Measurements from ENCODE around the gene TMEM53.
A peak's percentile ranks its signal among the peaks of the same experiment; 100 is the strongest.

TMEM53 gene

DNA sequence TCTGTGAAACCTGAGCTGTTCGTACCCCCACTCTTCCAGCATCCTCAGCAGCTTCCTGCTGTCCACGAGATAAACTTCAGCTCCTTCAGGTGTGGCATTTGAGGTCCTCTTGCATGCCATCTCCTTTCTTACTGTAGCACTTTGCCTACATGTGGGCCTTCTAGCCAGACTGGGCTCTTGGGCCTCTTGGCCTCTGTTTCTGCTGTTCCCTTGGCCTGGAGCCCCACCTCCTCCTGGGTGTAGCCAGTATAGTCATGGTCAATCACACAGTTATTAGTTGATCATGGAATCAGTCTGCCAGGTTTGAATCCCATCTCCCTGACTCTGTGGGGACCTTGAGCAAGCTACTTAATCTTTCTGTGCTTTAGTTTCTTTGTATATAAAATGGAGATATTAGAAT is 26.4 kb downstream of the TMEM53 start:
- DNase-seq (ENCODE audit: low read depth in 2 of 2): no peak

DNA sequence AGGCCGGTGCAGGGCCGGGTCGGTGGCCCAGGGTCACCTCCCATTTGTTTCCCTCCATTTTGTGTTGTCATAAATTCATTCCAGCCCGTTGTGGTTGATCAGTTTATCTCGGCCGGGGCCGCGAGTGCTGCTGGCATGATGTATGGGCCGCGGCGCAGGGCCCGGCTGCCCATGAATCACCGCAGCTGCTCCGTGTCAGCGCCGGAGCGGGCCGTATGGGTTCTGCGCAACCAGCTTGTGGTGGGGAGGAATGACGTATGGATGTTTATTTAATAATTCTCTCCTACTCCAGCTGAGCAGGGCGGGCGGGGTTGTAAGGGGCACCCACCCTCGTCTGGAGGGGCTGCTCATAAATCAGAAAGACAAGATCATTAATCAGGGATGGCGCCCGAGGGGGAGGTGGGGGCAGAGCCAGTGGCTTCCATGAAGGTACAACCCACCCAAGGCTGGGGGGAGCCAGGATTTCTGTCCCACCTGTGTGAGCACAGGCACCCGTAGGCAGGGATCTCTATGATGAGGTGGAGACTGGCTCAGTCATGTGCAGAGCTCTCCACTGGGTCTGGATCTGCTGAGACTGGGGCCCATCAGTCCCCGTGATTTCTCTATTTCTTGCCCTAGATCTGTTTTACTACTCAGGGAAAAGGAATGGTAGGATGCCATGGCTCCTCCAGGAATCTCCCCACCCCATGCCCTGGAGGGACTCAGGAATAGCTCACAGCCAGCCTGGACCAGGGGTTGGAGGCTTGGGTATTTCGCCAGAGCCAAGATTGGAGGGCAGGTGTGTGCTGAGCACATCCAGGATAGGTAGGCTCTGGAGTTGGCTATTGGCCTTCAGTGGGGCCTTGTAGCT is 27.8 kb downstream of the TMEM53 start:
- no peak for DNase-seq (ENCODE audit: low read depth in 2 of 2)

DNA sequence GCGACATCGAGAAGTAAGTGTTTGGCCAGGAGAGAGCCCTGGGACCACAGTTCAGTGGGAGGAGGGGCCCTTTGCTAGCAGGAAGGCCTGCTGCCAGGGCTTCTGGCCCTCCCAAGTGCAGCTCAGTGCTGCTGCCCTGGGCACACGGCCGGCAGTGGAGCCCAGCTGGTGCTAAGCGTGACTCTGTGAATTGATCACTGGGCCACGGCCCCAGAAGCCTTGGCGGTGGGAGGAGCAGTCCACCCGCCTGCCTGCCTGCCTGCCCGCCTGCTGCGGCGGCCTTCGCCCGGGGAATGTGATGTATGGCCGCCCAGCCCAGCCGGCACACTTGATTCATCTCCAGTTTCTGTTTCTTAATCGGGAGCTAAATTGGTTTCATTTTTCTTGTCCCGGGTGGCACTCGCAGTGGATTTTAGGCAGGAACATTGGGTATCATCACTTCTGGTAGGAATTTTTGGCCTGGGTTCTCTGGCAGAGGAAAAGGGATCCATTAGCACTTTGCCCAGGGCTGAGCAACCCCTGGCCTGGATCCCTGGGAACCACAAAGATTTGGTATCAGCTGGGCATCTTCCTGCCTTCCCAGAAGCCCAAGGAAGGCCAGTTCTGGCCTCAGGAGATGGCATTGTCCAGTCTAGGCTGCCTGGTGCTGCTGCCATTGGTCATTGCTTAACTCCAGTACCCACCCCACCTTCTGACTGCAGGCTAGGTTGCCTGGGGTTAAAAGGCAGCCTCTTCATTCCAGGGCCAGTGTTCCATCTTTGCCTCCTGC is 28.6 kb downstream of the TMEM53 start:
- DNase-seq (ENCODE audit: low read depth in 2 of 2): no peak

DNA sequence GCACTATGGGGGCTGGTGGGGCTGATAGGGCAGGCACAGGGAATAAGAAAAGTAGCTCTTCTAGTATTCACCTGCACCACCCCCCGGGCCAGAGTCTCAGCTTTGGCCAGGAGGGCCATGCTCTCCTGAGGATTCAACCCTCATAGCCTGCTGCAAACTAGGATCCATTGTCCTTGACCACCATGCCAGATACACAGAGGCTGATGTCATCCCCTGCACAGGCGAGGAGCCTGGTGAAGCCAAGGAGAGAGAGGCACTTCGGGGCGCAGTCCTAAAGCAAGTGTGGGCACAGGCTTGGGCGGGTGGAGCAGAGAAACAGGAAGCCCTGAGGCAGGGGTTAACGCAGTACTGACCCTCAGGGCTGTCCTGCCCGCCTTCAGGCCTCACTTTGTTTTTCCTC is 29.5 kb downstream of the TMEM53 start:
- DNase-seq (ENCODE audit: low read depth in 2 of 2): no peak

DNA sequence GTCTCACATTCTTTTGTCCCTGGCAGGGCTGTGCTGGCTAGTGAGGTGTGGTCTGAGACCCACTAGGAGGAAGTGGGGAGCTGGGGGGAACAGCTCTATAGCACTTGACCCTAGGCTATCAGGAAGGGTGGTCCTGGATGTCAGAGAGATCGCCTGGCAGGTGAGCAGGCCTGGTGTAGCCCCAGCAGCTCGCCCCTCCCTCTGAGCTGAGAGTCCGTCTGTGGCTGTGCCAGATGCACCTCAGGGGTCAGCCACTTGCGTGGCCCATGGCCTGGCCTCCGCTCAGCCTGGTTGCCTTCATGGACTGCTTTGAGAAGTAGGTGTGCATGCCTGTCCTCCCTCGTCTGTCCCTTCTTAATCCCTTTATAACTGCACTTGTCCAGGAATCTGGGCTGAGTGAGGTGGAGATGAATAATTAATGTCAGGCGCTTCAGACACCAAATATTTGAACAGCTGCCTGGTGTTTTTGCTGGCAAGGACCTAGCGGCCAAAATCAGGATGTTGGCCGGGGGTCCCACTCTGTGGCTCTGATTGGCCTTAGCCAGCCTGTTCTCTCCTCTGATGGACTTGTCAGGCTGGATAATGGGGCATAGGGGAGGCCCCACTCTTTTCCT is 30.5 kb downstream of the TMEM53 start:
- no peak for DNase-seq (ENCODE audit: low read depth in 2 of 2)

DNA sequence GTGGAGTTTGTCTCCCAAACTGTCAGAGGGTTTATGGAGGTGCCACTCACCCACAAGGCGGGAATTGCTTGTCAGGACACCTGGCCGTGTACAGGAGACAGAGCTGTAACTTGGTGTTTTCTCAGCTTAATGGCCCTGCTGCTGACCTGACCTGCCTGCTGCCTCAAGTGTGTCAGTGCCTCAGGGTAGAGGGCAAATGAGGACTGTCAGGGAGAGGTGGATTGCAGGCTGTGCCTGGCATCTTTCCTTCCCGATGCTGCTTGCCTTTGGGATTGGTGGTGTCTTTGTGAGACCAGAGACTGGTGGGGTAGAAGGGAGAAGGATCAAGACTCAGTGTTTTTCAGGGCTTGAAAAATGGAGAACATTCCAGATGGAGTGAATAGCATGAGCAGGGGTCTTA is 31.4 kb downstream of the TMEM53 start:
- DNase-seq (ENCODE audit: low read depth in 2 of 2): no peak

DNA sequence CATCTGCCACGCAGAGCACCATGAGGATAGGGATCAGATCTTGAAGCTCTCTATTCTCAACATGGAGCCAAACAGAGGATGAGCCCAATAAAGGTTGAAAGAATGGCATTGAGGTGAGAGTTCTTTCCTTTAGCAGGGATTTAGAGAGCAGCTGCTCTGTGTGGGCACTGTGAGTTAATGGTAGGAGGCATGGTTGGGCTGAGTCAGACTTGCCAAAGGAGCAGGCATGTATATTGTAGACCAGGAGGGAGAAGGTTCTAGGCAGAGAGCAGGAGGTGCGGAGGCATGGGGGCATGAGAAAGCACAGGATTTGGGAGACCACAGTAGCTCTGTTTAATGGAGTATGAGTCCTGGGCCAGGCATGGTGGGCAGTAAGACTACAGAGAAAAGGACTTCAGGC is 32.0 kb downstream of the TMEM53 start:
- DNase-seq (ENCODE audit: low read depth in 2 of 2): no peak

DNA sequence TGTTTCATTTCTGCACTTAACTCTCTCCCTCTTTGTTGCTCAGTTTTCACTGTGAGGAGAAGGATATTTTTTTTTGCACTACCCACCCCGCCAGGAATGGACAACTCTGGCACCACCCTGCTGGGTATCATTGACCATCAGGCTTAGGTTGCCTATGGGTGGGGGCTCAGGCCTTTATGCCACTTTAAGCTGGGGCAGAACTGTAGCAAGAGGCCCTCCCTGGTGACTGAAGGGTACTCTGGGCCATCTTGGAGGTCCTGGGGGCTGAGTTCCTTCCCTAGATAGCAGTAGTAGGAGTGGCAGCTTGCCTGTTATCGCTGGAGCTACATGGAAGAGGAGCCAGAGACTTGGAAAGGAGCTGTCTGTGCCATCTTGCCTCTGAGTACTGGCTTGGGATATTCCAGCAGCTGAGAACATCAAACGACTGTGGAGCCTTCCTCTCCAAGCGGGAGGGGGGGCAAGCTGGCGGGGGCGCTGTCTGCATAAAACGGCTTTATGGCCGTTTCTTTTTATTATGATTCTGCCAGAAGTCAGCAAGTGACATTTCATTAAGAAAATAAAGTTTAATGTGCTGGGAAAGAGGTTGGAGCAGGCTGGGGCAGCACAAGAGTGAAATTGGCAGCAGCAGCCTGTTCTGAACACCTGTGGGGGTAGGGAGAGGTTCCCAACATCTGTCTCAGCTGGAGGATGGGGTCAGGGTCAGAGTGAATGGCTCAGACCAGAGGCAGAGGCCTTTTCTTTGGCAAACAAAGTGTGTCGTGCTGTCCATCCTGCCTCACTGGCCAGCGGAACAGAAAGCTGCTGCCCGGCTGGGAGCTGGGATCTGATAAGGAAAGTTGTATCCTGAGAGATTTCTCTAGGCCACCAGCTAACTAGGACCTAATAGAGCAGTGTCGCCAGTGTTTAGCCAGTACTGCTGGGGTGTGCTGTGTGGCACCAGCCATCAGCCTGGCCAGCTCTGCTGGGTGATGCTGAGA is 32.9 kb downstream of the TMEM53 start:
- DNase-seq (ENCODE audit: low read depth in 2 of 2): no peak

DNA sequence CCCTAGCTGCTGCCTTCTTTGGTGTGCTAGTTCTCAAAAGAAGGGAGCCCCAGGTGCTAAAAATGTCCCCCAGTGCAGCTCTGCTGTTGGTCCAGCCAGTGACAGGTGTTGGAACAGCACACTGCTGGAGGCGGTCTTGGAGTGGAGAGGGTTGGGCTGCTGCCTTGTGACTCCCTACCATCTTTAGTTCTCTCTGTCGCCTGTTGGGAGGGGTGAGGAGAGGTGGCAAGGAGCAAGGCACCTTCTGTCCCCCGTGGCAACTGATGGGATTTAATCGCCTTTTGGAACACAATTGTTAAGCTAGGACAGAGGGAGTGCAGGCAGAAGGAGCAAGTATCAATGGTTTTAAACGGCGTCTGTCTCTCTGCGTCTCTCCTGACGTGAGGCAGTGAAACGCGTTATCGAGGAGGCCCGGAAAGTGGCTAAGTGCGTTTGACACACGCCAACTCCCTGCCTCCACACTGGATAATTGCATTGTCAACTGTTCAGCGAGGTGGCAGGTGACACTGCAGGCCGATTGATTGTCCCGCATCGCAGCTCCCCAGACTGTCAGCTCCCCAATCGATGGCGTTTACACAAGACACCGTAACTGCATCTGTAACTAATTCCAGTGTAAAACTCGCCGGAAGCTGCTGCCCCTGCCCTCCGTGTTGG is 34.0 kb downstream of the TMEM53 start:
- DNase-seq (ENCODE audit: low read depth in 2 of 2): no peak

DNA sequence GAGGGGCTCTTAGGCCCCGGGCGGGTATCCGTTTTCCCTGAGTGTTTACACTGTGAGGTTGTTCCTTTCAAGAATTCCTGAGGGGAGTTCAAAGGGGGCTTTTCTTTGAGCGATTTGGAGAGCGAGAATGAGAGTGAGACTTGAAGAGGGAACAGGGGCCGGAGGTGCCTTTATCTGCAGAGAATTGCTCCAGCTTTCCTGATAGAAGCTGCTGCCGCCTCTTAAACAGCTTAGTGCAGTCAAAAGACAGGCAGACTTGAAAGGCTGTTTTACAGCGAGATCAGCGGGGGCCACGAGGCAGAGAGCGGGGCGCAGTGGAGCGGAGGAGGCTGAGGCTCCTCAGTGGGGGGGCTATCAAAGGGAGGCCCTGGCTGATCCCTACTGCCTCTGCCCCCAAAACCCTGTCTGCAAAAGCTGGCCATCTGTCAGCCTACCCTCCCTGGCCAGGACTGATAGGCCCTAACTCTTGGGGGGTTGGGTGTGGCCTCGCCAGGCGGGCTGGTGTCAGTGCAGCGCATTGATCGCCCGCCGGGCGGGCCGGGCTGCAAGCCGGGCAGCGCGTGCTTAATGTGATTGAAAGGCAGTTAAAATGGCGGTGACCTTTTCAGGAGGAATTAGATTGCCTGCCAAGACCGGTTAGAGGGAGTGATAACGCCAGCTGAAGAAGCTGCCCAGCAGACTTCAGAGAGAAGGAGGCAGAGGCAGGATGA is 36.4 kb downstream of the TMEM53 start:
- DNase-seq (ENCODE audit: low read depth in 2 of 2): no peak

DNA sequence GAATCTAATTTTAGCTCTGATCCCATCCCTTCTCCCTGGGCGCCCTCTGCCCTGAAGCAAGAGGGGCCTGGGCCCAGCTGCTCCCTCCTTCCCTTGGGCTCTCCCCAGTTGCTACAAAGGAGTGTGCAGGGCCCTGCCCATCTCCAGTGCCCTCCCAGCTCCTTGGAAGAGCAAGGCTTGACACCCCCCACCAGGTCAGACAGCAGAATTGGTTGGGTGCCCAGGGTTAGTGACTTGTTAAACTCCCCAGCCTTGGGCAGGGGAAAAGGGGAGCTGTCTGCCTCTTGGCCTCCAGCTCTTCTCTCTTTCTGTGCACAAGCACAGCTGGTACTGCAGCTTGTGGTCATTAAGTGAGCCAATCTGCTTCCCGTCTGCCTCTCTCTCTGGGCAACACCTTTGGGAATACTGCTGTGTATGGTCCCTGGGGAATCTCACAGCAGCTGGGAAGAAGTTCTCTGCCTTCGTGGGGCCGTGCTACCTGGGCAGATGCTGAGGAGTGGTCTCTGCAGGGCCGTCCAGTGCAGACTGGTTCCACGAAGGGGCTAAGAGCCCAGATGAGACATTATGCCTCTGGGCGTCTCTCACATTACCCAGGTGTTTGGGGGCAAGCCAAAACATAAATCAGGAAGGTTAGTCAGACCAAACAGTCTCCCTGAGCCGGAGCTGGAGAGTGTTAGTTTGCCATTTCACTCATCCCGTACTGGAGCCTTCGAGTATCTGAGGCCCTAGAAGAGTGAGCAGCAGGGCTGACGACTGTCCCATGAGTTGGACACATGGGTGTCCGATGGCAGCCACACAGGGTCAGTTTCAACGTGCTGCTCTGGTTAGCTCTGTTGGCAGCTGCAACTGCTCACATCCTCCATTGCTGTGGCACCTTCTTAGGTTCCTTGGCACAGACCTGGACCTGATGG is 37.3 kb downstream of the TMEM53 start:
- DNase-seq (ENCODE audit: low read depth in 2 of 2): no peak

DNA sequence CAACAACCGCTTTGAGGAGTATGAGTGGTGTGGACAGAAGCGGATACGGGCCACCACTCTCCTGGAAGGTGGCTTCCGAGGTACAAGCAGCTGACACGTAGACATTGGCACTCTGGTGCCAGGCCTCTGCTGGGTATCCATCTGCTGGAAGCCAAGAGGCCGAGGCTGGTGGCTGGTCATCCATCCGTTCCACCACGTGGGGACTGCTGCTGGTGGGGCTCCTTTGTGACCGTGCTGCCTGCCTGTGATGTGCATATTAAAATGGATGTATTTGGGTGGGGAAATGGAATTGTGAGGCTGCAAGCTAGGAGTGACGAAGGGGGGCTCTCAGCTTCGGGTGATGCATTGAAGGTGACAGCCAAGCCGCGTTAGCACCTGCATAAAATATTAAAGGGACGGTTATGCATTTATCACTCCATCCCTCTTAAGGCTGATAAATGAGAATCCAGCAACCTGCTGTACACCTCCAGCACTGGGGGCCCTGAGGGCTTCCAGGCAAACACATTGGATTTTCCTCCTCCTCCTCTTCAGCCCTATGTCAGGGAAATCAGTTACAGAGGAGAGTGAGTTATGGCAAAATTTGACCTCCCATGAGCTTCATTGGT is 38.1 kb downstream of the TMEM53 start:
- no peak for DNase-seq (ENCODE audit: low read depth in 2 of 2)

DNA sequence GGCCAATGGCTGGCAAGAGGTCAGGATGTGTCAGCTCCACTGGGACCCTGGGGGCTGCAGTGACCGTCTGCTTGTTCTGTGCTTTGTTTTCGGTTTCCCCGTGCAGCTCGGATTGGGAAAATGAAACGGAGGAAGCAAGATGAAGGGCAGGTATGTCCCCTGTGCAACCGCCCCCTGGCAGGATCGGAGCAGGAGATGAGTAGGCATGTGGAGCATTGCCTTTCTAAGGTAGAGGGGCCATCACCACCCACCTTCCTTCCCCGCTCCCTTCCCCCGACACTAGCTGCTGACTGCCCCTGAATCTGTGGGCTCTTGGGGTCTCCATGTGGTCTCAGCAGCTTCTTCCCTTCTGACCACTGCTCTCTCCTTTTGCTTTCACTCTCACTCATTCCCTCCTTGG is 38.8 kb downstream of the TMEM53 start:
- no peak for DNase-seq (ENCODE audit: low read depth in 2 of 2)

DNA sequence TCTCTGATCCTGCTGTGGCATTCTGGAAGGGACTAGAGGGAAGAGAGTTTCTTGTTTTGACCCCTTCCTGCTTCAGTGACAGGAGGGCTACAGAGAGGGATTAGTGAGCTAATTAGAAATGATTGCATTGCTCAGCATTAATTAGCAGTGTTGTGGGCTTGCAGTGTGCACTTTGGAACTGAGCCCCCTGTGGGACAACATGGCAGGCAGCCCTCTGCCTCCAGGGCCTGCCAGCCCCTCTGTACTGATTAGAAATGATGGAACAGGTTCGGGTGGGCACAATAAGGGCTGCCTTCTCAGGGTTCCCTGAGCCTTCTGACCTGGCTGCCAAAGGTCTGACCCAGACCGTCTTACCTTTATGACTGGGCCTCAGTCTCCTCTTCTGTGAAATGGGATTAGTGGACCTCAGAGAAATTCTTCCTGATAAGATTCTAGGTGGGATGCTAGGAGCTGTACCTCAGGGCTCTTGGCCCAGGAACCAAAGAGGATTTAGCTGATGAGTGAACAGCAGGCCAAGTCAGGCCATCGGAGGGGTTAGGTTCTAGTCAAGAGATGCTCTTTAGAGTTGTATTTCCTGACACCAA is 39.6 kb downstream of the TMEM53 start:
- DNase-seq (ENCODE audit: low read depth in 2 of 2): no peak

DNA sequence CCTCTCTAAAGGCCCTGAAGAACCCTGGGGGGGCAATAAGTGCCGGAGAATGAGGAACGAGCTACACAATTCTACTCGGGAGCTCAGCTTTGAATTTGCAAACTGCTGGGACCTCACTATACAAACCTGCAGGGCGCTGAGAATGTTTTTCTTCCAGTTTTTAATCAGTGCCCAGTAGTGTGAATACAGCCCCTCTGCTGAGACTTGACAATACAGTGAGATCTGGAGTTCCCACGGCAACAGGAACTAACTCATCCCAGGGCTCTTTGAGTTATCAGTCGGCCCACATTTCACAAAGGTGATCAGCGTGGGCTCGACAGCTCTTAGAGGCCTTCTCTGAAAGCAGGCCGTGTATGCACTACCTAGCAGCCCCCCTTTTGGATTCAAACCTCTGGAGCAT is 41.7 kb downstream of the TMEM53 start:
- no peak for DNase-seq (ENCODE audit: low read depth in 2 of 2)

DNA sequence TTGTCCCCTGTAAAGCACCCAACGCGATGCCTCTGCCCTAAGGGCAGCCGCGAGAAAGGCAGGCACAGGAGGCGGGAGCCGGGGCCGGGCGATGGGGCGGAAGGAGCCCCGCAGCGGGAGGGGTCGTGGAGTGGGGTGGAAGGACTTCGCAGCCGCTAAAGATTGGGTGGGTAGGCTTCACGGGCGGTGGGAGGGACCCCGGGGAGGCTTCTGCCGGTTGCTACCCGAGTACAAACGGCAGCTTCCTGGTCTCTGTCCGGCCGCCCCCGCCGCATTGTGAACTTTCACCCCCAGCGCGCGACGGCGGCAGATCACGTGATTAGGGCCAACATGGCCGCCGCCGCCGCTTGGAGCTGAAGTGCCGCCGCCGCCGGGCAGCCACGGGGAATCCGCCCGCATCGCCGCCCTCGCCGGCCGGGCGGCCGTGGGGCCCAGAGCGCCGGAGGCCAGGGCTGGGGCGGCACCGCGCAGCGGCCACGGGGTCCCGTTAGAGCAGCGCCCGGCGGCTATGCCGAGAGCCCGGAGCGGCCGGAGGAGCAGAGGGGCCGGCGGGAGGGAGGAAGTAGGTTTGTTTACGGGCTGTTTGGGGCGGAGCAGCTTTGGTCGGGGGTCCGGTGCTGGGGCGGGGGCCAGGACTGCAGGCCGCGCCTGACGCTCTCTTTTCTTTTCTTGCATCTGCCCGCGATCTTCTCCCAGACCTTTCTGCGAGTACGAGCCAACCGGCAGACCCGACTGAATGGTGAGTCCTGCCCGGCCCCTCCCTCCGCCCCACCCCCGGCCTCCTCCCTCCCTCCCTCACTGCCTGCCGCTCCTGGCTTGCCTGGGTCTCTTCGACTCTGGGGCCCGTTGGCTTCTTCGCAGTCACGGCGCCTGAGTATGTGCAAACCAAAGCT is 42.4 kb downstream of the TMEM53 start:
- peak; percentile 89 to 90 for DNase-seq (ENCODE audit: low read depth in 2 of 2)

DNA sequence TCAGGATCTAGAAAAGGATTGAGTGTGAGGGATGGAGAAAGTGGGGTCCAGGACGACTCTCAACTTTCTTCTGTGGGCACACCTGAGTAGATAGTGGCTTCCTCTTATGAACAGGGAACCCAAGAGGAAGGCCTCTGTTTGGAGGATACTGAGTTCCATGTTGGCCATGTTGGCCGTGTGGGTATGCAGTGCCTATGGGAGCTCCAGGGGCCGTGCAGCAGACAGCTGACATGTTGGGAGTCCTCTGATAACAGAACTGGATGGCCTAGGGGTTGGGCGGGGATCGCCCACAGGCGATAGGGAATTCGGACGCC is 43.0 kb downstream of the TMEM53 start:
- no peak for DNase-seq (ENCODE audit: low read depth in 2 of 2)

DNA sequence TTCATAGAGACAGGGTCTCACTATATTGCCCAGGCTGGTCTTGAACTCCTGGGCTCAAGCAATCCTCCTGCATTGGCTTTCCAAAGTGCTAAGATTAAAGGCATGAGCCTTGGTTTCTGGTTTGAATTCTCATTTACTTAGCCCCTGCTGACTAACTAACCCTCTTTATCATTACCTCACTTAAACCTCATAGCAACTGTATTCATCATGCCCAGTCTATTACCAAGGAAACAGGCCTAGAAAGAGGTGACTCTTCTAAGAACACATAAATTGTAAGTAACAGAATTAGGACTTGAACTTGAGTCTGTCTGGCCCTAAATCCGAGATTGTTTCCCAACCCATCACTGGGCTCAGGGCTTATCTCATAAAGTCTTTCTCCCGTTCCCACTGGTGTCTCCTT is 44.2 kb downstream of the TMEM53 start:
- no peak for DNase-seq (ENCODE audit: low read depth in 2 of 2)

All from stimulated activated CD4-positive, alpha-beta T cell treated with anti-CD3 and anti-CD28 coated beads, Interleukin-4, amount 100 ng/mL, for 48 hours (primary cell).